ENCODE measurements around the gene PARD3B. TPM values are rescaled to one million over a fixed set of nuclear protein-coding genes. Genes with fewer than 3 reads are reported as not detected.

PARD3B gene
- total and polyA plus RNA-seq, 3 donors from 2014 or later = 14.6 to 36.8 (median 29.6) TPM

DNA sequence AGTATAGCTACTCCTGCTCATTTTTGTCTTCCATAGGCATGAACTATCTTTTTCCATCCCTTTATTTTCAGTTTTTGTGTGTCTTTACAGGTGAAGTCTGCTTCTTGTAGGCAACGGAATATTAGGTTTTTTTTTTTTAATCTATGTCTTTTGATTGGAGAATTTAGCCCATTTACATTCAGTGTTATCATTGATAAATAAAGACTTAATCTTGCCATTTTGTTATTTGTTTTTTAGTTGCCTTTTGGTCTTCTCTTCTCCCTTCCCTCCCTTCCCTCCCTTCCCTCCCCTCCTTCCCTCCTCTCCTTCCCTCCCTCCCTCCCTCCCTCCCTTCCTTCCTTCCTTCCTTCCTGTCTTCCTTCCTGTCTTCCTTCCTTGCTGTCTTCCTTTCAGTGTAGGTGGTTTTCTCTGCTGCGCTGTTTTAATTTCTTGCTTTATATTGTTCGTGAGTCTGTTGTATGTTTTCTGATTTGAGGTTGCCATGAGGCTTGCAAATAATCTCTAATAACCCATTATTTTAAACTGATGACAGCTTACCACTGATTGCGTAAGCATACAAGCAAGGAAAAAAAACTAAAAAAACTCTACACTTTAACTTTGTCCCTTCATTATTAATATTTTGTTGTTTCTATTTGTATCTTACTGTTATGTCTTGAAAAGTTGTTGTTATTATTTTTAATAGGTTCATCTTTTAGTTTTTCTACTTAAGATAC lies 353.8 kb downstream of the PARD3B start:
- no peak overlapping the region for H3K4me3 ChIP-seq
- DNase-seq = no peak
- 90 to 99% methylated on average over 4 of the region's 4 CpGs for WGBS, 2 donors
- no peaks in the 10 kb centered on the region for H3K9me3 ChIP-seq
- TF ChIP-seq POLR2A (IDR thresholded peaks at IDR 0.05) = no peak
- TF ChIP-seq, protein P1, sequence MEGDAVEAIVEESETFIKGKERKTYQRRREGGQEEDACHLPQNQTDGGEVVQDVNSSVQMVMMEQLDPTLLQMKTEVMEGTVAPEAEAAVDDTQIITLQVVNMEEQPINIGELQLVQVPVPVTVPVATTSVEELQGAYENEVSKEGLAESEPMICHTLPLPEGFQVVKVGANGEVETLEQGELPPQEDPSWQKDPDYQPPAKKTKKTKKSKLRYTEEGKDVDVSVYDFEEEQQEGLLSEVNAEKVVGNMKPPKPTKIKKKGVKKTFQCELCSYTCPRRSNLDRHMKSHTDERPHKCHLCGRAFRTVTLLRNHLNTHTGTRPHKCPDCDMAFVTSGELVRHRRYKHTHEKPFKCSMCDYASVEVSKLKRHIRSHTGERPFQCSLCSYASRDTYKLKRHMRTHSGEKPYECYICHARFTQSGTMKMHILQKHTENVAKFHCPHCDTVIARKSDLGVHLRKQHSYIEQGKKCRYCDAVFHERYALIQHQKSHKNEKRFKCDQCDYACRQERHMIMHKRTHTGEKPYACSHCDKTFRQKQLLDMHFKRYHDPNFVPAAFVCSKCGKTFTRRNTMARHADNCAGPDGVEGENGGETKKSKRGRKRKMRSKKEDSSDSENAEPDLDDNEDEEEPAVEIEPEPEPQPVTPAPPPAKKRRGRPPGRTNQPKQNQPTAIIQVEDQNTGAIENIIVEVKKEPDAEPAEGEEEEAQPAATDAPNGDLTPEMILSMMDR (IDR thresholded peaks at IDR 0.05) = no peak
- H3K27me3 ChIP-seq = no peaks in the 10 kb centered on the region
- no peaks in the 10 kb centered on the region for H3K36me3 ChIP-seq (ENCODE audit: low read depth, missing control alignments)
- intact Hi-C loops (cut with DNase I; ENCODE audit: low total_unique reads) = no loop called here
- H3K27ac ChIP-seq = no peak overlapping the region
- H3K4me1 ChIP-seq = no peaks in the 10 kb centered on the region

DNA sequence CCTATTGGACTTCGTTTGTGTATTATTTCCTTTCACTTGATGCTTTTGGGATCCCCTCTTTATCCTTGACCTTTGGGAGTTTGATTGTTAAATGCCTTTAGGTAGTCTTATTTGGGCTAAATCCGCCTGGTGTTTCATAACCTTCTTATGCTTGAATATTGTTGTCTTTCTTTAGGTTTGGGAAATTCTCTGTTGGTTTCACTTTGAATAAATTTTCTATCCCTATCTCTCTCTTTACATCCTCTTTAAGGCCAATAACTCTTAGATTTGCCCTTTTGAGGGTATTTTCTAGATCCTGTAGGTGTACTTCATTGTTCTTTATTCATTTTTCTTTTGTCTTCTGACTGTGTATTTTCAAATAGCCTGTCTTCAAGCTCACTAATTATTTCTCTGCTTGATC lies 354.7 kb downstream of the PARD3B start:
- no peaks in the 10 kb centered on the region for H3K36me3 ChIP-seq (ENCODE audit: low read depth, missing control alignments)
- DNase-seq = no peak
- H3K4me1 ChIP-seq = no peaks in the 10 kb centered on the region
- WGBS, 2 donors = 86 to 93% methylated on average over 2 of the region's 2 CpGs
- no peak overlapping the region for H3K27ac ChIP-seq
- H3K9me3 ChIP-seq = no peaks in the 10 kb centered on the region
- intact Hi-C loops (cut with DNase I; ENCODE audit: low total_unique reads) = no loop called here
- no peak overlapping the region for H3K4me3 ChIP-seq
- H3K27me3 ChIP-seq = no peaks in the 10 kb centered on the region
- TF ChIP-seq, protein P1 (IDR thresholded peaks at IDR 0.05) = no peak
- TF ChIP-seq POLR2A (IDR thresholded peaks at IDR 0.05) = no peak

DNA sequence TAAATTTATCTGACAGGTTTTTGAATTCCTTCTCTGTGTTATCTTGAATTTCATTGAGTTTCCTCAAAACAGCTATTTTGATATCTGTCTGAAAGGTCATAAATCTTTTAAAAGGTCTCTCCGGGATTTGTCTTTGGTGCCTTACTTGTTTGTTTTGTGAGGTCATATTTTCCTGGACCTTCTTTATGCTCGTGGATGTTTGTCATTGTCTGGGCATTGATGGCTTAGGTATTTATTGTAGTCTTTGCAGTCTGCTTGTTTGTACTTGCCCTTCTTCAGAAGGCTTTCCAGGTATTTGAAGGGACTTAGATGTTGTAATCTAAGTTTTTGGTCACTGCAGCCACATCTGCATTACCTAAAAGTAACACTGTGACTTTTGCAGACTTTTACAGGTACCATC lies 355.2 kb downstream of the PARD3B start:
- no peak for TF ChIP-seq POLR2A (IDR thresholded peaks at IDR 0.05)
- TF ChIP-seq, protein P1 (IDR thresholded peaks at IDR 0.05) = no peak
- Histone ChIP-seq H3K27me3 (no peaks in the 10 kb centered on the region), H3K4me3 (no peak overlapping the region), H3K27ac (no peak overlapping the region), H3K36me3 (ENCODE audit: low read depth, missing control alignments) (no peaks in the 10 kb centered on the region), H3K4me1 (no peaks in the 10 kb centered on the region), H3K9me3 (no peaks in the 10 kb centered on the region)
- DNase-seq = no peak
- intact Hi-C loops (cut with DNase I; ENCODE audit: low total_unique reads) = no loop called here
- WGBS, 2 donors = 49 to 60% methylated on average over 2 of the region's 2 CpGs

DNA sequence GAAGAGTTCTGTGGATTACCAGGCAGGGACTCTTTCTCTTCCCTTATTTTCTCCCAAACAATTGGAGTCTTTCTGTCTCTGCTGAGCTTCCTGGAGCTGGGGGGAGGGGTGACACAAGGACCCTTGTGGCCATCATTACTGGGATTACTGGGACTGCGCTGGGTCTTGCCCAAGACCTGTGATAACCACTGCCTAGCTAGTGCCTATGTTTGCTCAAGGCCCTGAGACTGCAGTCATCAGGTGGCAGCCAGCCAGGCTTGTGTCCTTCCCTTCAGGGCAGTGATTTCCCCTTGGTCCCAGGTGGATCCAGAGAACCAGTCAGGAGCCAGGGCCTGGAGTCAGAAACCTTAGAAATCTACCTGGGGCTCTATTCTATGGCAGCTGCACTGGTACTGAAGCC lies 355.6 kb downstream of the PARD3B start:
- H3K9me3 ChIP-seq = no peaks in the 10 kb centered on the region
- H3K4me1 ChIP-seq = no peaks in the 10 kb centered on the region
- DNase-seq = no peak
- no peaks in the 10 kb centered on the region for H3K27me3 ChIP-seq
- intact Hi-C loops (cut with DNase I; ENCODE audit: low total_unique reads) = no loop called here
- TF ChIP-seq POLR2A (IDR thresholded peaks at IDR 0.05) = no peak
- TF ChIP-seq, protein P1 (IDR thresholded peaks at IDR 0.05) = no peak
- no peaks in the 10 kb centered on the region for H3K36me3 ChIP-seq (ENCODE audit: low read depth, missing control alignments)
- no peak overlapping the region for H3K27ac ChIP-seq
- no peak overlapping the region for H3K4me3 ChIP-seq
- WGBS, 2 donors = 92% methylated on average over 1 of the region's 1 CpG; no CpG with 5 or more reads in 1 of the 2 donors

DNA sequence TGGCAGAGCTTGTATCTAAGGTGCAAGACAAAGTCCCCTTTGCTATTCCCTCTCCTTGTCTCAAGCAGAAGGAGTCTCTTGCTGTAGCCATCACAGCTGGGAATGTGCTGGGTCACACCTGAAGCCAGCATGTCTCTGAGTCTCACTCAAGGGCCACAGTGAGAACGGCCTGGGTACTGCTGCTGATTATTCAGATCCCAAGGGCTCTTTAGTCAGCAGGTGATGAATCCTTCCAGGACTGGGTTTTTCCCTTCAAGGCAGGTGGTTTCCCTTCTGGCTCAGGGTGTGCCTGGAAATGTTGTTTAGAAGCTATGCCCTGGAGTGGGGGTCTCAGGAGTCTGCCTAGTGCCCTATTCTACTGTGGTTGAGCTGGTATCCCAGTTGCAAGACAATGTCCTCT lies 356.3 kb downstream of the PARD3B start:
- Histone ChIP-seq H3K4me3 (no peak overlapping the region), H3K4me1 (no peaks in the 10 kb centered on the region), H3K27ac (no peak overlapping the region), H3K27me3 (no peaks in the 10 kb centered on the region), H3K9me3 (no peaks in the 10 kb centered on the region), H3K36me3 (ENCODE audit: low read depth, missing control alignments) (no peaks in the 10 kb centered on the region)
- TF ChIP-seq POLR2A (IDR thresholded peaks at IDR 0.05) = no peak
- intact Hi-C loops (cut with DNase I; ENCODE audit: low total_unique reads) = no loop called here
- DNase-seq = no peak
- 45 to 78% methylated on average over 1 of the region's 1 CpG for WGBS, 2 donors
